SU-DHL-6 (cell line): Measurements from ENCODE around the gene SLC8A1.

Experiments used
- H2AFZ ChIP-seq: fragments of 200-600 bp; sonication (generic); 2 replicates; pipeline ENCODE4 v1.6.1; 2014; ENCODE audit warnings: low read depth, mild to moderate bottlenecking, moderate library complexity, mixed read lengths, antibody characterized with exemption, low read length; ENCODE audit not compliant: severe bottlenecking
- H3F3A ChIP-seq: fragments of 200-600 bp; shearing (Covaris generic); 2 replicates; pipeline ENCODE4 v1.6.0; 2016; ENCODE audit warnings: antibody characterized with exemption, mild to moderate bottlenecking; ENCODE audit not compliant: insufficient read depth
- H3K27ac ChIP-seq: fragments of 200-600 bp; sonication (generic); 2 replicates; pipeline ENCODE4 v1.5.1; 2016; ENCODE audit warnings: low read depth, mild to moderate bottlenecking, low read length, moderate library complexity, mixed read lengths
- H3K27me3 ChIP-seq: fragments of 200-600 bp; sonication (generic), shearing (Covaris generic); 2 replicates; pipeline ENCODE4 v1.6.0; 2014; ENCODE audit warnings: mild to moderate bottlenecking, low read length
- H3K36me3 ChIP-seq: fragments of 200-600 bp; sonication (generic); 2 replicates; pipeline ENCODE4 v1.6.1; 2014; ENCODE audit warnings: mild to moderate bottlenecking, low read length, mixed read lengths
- H3K4me2 ChIP-seq: fragments of 300-600, 200-600 bp; shearing (Covaris generic), sonication (generic); 2 replicates; pipeline ENCODE4 v1.6.0; 2014; ENCODE audit warnings: low read length, low read depth, mild to moderate bottlenecking; ENCODE audit not compliant: poor library complexity, severe bottlenecking
- H3K4me3 ChIP-seq: fragments of 200-600 bp; sonication (generic); 2 replicates; pipeline ENCODE4 v1.5.1; 2014; ENCODE audit warnings: antibody characterized with exemption, low read length, mild to moderate bottlenecking, mixed read lengths; ENCODE audit not compliant: insufficient read depth, poor library complexity, severe bottlenecking
- H3K79me2 ChIP-seq: fragments of 200-600 bp; sonication (generic); 2 replicates; pipeline ENCODE4 v1.6.1; 2014; ENCODE audit warnings: mild to moderate bottlenecking, low read length, moderate library complexity; ENCODE audit not compliant: insufficient read depth
- H3K9ac ChIP-seq: fragments of 200-600 bp; sonication (generic); 2 replicates; pipeline ENCODE4 v1.7.0; 2014; ENCODE audit warnings: mild to moderate bottlenecking, low read length
- H3K9me2 ChIP-seq: fragments of 200-600 bp; sonication (generic); replicated peaks from 2 replicates; pipeline ENCODE4 v1.6.1; 2014; ENCODE audit warnings: low read length; ENCODE audit not compliant: insufficient read depth
- H3K9me3 ChIP-seq: fragments of 200-600 bp; sonication (generic); 2 replicates; pipeline ENCODE4 v1.6.1; 2014; ENCODE audit warnings: low read length, mixed read lengths; ENCODE audit not compliant: insufficient read depth
- H4K20me1 ChIP-seq: fragments of 200-600 bp; sonication (generic); 2 replicates; pipeline ENCODE4 v1.6.1; 2014; ENCODE audit warnings: low read depth, mild to moderate bottlenecking, antibody characterized with exemption, low read length, moderate library complexity, mixed read lengths
- CTCF ChIP-seq: fragments of 200-600 bp; sonication (generic); IDR thresholded peaks from one replicate; pipeline ENCODE4 v1.5.1; 2017; ENCODE audit warnings: antibody characterized with exemption, mild to moderate bottlenecking, low read length, moderate library complexity; ENCODE audit not compliant: insufficient read depth, poor library complexity, severe bottlenecking
- EZH2phosphoT487 ChIP-seq: fragments of 200-600 bp; sonication (generic), shearing (Covaris generic); conservative IDR thresholded peaks from 2 replicates; pipeline ENCODE4 v1.6.1; 2018; ENCODE audit warnings: mild to moderate bottlenecking, antibody characterized with exemption, low read length, moderate library complexity, mixed read lengths

The SLC8A1 gene

DNA sequence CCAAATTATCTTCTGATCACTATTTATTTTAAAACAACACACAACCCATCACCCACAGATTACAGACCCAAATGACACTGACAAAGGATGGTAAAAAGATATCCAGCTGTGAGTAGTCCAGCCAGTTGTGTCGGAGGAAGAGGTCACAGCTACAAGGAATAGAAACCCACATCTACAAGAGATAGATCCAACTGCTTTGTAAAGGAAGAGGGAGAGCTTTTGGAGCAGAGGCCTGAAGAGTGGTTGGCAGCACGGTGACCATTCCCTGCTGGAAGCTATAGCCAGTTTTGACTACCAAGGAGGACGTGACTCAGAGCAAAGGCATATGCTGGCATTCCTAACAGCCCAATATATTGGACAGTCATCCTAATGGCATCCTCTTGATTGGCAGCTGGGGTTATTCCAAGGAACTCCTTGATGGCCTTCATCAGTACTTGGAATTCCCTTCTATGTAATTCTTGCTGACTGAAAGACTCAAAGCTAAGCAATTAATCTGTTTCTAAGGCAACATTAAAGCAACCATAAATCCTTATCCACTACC lies 17.1 kb downstream of the SLC8A1 start:
- H3K9me3 ChIP-seq, result no peaks in the 10 kb centered on the region
- H3K4me3 ChIP-seq, result no peak overlapping the region
- H3K79me2 ChIP-seq, result no peaks in the 10 kb centered on the region
- no peak overlapping the region for H2AFZ ChIP-seq
- no peak overlapping the region for H3K9ac ChIP-seq
- H3F3A ChIP-seq, result no peaks in the 10 kb centered on the region
- no peaks in the 10 kb centered on the region for H4K20me1 ChIP-seq
- H3K27ac ChIP-seq, result no peak overlapping the region
- no peaks in the 10 kb centered on the region for H3K27me3 ChIP-seq
- no peak for TF ChIP-seq CTCF
- H3K4me2 ChIP-seq, result no peak overlapping the region
- H3K9me2 ChIP-seq, result no peaks in the 10 kb centered on the region
- no peaks in the 10 kb centered on the region for H3K36me3 ChIP-seq

- Histone ChIP-seq H3K9ac (no peak overlapping the region), H3K9me3 (no peaks in the 10 kb centered on the region), H2AFZ (no peak overlapping the region), H3K27ac (no peak overlapping the region), H3K9me2 (no peaks in the 10 kb centered on the region), H4K20me1 (no peaks in the 10 kb centered on the region), H3K4me3 (no peak overlapping the region), H3K4me2 (no peak overlapping the region), H3K27me3 (no peaks in the 10 kb centered on the region), H3K36me3 (no peaks in the 10 kb centered on the region), H3K79me2 (no peaks in the 10 kb centered on the region), H3F3A (no peaks in the 10 kb centered on the region)
- TF ChIP-seq EZH2phosphoT487, result no peak
- TF ChIP-seq CTCF, result no peak
Measured at GRCh38 chr2:40433736-40434135, 18.2 kb downstream of the SLC8A1 start.

DNA sequence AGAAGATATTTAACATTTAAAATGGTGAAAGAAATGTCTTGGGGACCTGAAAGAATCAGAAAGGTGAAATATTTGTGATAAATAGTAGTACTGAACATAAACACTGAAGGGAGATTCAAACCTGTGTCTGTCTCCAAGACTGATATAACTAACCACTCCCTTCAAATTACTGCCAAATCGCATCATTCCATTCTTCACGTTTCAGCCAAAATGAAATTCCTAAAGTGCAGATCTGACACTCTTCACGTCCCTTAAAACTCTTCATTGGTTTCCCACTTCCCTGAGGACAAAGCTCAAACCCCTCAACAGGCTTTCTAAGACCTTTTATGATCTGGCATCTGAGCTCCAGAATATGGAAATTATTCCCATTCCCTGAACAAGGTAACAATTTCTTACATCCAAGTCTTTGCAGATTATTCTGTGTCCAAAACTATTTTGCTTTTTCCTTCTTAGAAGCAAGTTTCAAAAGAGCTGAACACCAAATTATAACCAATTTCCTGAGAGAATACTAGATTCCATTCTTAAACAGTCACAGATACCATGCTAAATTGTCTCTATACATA lies 18.9 kb downstream of the SLC8A1 start:
- no peaks in the 10 kb centered on the region for H3K9me3 ChIP-seq
- no peaks in the 10 kb centered on the region for H3K27me3 ChIP-seq
- H3F3A ChIP-seq, result no peaks in the 10 kb centered on the region
- no peak overlapping the region for H3K9ac ChIP-seq
- H3K9me2 ChIP-seq, result no peaks in the 10 kb centered on the region
- no peaks in the 10 kb centered on the region for H4K20me1 ChIP-seq
- TF ChIP-seq EZH2phosphoT487, result no peak
- no peak for TF ChIP-seq CTCF
- no peak overlapping the region for H3K27ac ChIP-seq
- H3K4me2 ChIP-seq, result no peak overlapping the region
- H2AFZ ChIP-seq, result no peak overlapping the region
- no peaks in the 10 kb centered on the region for H3K36me3 ChIP-seq
- no peaks in the 10 kb centered on the region for H3K79me2 ChIP-seq
- H3K4me3 ChIP-seq, result no peak overlapping the region
